Measurements from ENCODE around the gene HSD17B12.

GRCh38 chr11:43746670-43747069 lies 66.1 kb downstream of the HSD17B12 start:
- no peak for TF ChIP-seq CTCF (conservative IDR thresholded peaks at IDR 0.05)
- no peak for TF ChIP-seq ZFX (IDR thresholded peaks at IDR 0.05)

Measured in C4-2B (cell line).